GM21723 (cell line): Measurements from ENCODE around the gene SSBP2.
"Not testable (repeated sequence)": the region's sequence is repeated elsewhere in the genome, so short reads cannot be mapped to it uniquely, and the experiment has no call there.

Experiments used
- ATAC-seq: cut with Tn5 transposase; IDR thresholded peaks from one replicate; pipeline ENCODE4 v1.9.1; 2021; ENCODE audit warnings: mild to moderate bottlenecking, moderate library complexity; ENCODE audit not compliant: unreplicated experiment

Gene SSBP2

GRCh38 chr5:81469676-81470075 is 281.2 kb downstream of the SSBP2 start:
- ATAC-seq: no peak

- no peak for ATAC-seq
These were observed 300.0 kb downstream of the SSBP2 start for GRCh38 chr5:81450940-81451339.

GRCh38 chr5:81435023-81435422 is 315.9 kb downstream of the SSBP2 start:
- no peak for ATAC-seq

GRCh38 chr5:81429985-81430384 is 320.9 kb downstream of the SSBP2 start:
- no peak for ATAC-seq

GRCh38 chr5:81429363-81429762 is 321.5 kb downstream of the SSBP2 start:
- no peak for ATAC-seq

- ATAC-seq: no peak
These were observed 322.0 kb downstream of the SSBP2 start for GRCh38 chr5:81428861-81429260.

GRCh38 chr5:81428446-81428845 is 322.5 kb downstream of the SSBP2 start:
- no peak for ATAC-seq

GRCh38 chr5:81427566-81427965 is 323.3 kb downstream of the SSBP2 start:
- no peak for ATAC-seq

GRCh38 chr5:81426359-81427030 is 324.4 kb downstream of the SSBP2 start:
- ATAC-seq: no peak

GRCh38 chr5:81425569-81425968 is 325.3 kb downstream of the SSBP2 start:
- ATAC-seq: no peak

- no peak for ATAC-seq
These were observed 326.2 kb downstream of the SSBP2 start for GRCh38 chr5:81424728-81425127.

GRCh38 chr5:81422671-81423070 is 328.2 kb downstream of the SSBP2 start:
- ATAC-seq: no peak

- ATAC-seq: no peak
These were observed 330.7 kb downstream of the SSBP2 start for GRCh38 chr5:81420039-81420667.

- no peak for ATAC-seq
These were observed 332.3 kb downstream of the SSBP2 start for GRCh38 chr5:81418606-81419005.

GRCh38 chr5:81417052-81417451 is 333.8 kb downstream of the SSBP2 start:
- no peak for ATAC-seq

GRCh38 chr5:81409896-81410295 is 341.0 kb downstream of the SSBP2 start:
- ATAC-seq: no peak

GRCh38 chr5:81409361-81409760 is 341.5 kb downstream of the SSBP2 start:
- ATAC-seq: no peak

GRCh38 chr5:81408496-81408895 is 342.4 kb downstream of the SSBP2 start:
- no peak for ATAC-seq

- not testable (repeated sequence) for ATAC-seq
These were observed 343.1 kb downstream of the SSBP2 start for GRCh38 chr5:81407811-81408210.

- ATAC-seq: no peak
These were observed 345.6 kb downstream of the SSBP2 start for GRCh38 chr5:81405126-81405891.

- no peak for ATAC-seq
These were observed 348.5 kb downstream of the SSBP2 start for GRCh38 chr5:81402192-81402930.
